ENCODE results near the gene VPS13C. TPM values are rescaled to one million over a fixed set of nuclear protein-coding genes. Genes with fewer than 3 reads are reported as not detected.

VPS13C gene
- total RNA-seq, 1 experiment from 2014 or later = 18.6 TPM

GRCh38 chr15:61832223-61832622 is 228.0 kb downstream of the VPS13C start (continued):
- TF ChIP-seq ZFX (IDR thresholded peaks at IDR 0.05) (no peak), CBX3 (IDR thresholded peaks at IDR 0.05; ENCODE audit: low read depth) (no peak), ELF1 (IDR thresholded peaks at IDR 0.05; ENCODE audit: borderline replicate concordance, low read depth) (no peak), TCF7L2 (IDR thresholded peaks at IDR 0.05; ENCODE audit: borderline replicate concordance, extremely low read depth, insufficient read depth, insufficient read length) (no peak), SRF (IDR thresholded peaks at IDR 0.05; ENCODE audit: low read depth) (no peak), YY1 (IDR thresholded peaks at IDR 0.05; ENCODE audit: extremely low read depth, insufficient replicate concordance, low read depth, low read length) (no peak)

GRCh38 chr15:61831505-61831921 is 228.7 kb downstream of the VPS13C start:
- intact Hi-C loops (cut with micrococcal nuclease) = no loop called here
- no peak for ATAC-seq
- Histone ChIP-seq H3K27ac (ENCODE audit: low read depth, low read length) (no peak overlapping the region), H3K27me3 (ENCODE audit: insufficient read depth, low read length) (no peaks in the 10 kb centered on the region), H3K9me2 (ENCODE audit: insufficient read depth) (no peaks in the 10 kb centered on the region), H3K36me3 (ENCODE audit: control insufficient read depth in 1 of 2, insufficient read depth in 2 of 2, low read length in 2 of 2) (no peaks in the 10 kb centered on the region), H3K9ac (ENCODE audit: low read length) (no peak overlapping the region), H3K79me2 (ENCODE audit: insufficient read depth, low read length) (no peaks in the 10 kb centered on the region), H3K9me3 (ENCODE audit: control insufficient read depth in 1 of 2, insufficient read depth in 1 of 2, low read depth in 1 of 2, low read length in 2 of 2) (no peaks in the 10 kb centered on the region), H3K4me3 (replicated peaks in 1 of 2; ENCODE audit: low read depth in 1 of 2, low read length in 2 of 2) (no peak overlapping the region), H4K20me1 (ENCODE audit: insufficient read depth) (no peaks in the 10 kb centered on the region), H2AFZ (ENCODE audit: low read depth, low read length, poor library complexity, severe bottlenecking) (no peak overlapping the region), H3K4me1 (ENCODE audit: control insufficient read depth in 1 of 2, insufficient read depth in 2 of 2, low read length in 2 of 2) (no peaks in the 10 kb centered on the region), H3K4me2 (ENCODE audit: low read length) (no peak overlapping the region)
- CTCF ChIA-PET = no interaction called here
- POLR2A ChIA-PET = no interaction called here
- no peak for DNase-seq (ENCODE audit: low read depth, low spot score)
- RAD21 ChIA-PET (ENCODE audit: low non-redundant PET in 1 of 2, low total read pairs in 2 of 2, uncharacterized antibody in 2 of 2, unreplicated experiment in 2 of 2) = no interaction called here
- no TSS peak for BruUV-seq (replicated peaks)
- TF ChIP-seq POLR2A (IDR thresholded peaks at IDR 0.05; ENCODE audit: borderline replicate concordance, extremely low read depth, insufficient read depth, insufficient read length) (no peak), YY1 (IDR thresholded peaks at IDR 0.05; ENCODE audit: extremely low read depth, insufficient replicate concordance, low read depth, low read length) (no peak), TCF7L2 (IDR thresholded peaks at IDR 0.05; ENCODE audit: borderline replicate concordance, extremely low read depth, insufficient read depth, insufficient read length) (no peak), ZNF274 (IDR thresholded peaks at IDR 0.05; ENCODE audit: low read depth, low read length) (no peak), MAX (IDR thresholded peaks at IDR 0.05) (no peak), ZBTB33 (IDR thresholded peaks at IDR 0.05; ENCODE audit: extremely low read depth, insufficient replicate concordance, low read length) (no peak), FOSL1 (IDR thresholded peaks at IDR 0.05; ENCODE audit: low read depth) (no peak), EZH2 (IDR thresholded peaks at IDR 0.05) (no peak), ATF3 (IDR thresholded peaks at IDR 0.05) (no peak), SRF (IDR thresholded peaks at IDR 0.05; ENCODE audit: low read depth) (no peak), CTCF (IDR thresholded peaks at IDR 0.05 in 2 of 3, conservative IDR thresholded peaks at IDR 0.05 in 1 of 3; ENCODE audit: borderline replicate concordance in 1 of 3, insufficient read depth in 1 of 3, low read depth in 2 of 3, low read length in 2 of 3) (no peak), CBX3 (IDR thresholded peaks at IDR 0.05; ENCODE audit: low read depth) (no peak), POLR2AphosphoS5 (IDR thresholded peaks at IDR 0.05; ENCODE audit: low read depth, low read length) (no peak), ELF1 (IDR thresholded peaks at IDR 0.05; ENCODE audit: borderline replicate concordance, low read depth) (no peak), EZH2phosphoT487 (IDR thresholded peaks at IDR 0.05; ENCODE audit: borderline replicate concordance) (no peak), SP1 (IDR thresholded peaks at IDR 0.05; ENCODE audit: low read depth) (no peak), JUND (IDR thresholded peaks at IDR 0.05) (no peak), RAD21 (IDR thresholded peaks at IDR 0.05; ENCODE audit: low read depth) (no peak), CEBPB (IDR thresholded peaks at IDR 0.05; ENCODE audit: low read depth) (no peak)
